SK-N-SH treated with all-trans-retinoic acid at 6 μM for 48 hours (cell line): ENCODE results near the gene DHRS1.

Experiments used
- ATAC-seq: fragments of 200-7000 bp; cut with Tn5 transposase; 3 replicates; pipeline ENCODE4 v1.9.1; 2020; ENCODE audit warnings: mild to moderate bottlenecking, moderate library complexity
- ARNTL ChIP-seq: fragments of 450-650 bp; formaldehyde crosslinking; IDR thresholded peaks from 2 replicates; pipeline ENCODE4 v1.5.0; 2020; ENCODE audit warnings: low read depth, mild to moderate bottlenecking, moderate library complexity, borderline replicate concordance
- CSDC2 ChIP-seq: fragments of 250-450 bp; sonication (Bioruptor Pico); IDR thresholded peaks from 2 replicates; pipeline ENCODE4 v1.5.0; 2020; ENCODE audit warnings: mild to moderate bottlenecking, moderate library complexity
- ESRRG ChIP-seq: fragments of 250-450 bp; sonication (Bioruptor Pico); IDR thresholded peaks from 2 replicates; pipeline ENCODE4 v1.6.1; 2021; ENCODE audit warnings: mild to moderate bottlenecking
- GLIS3 ChIP-seq: fragments of 250-450 bp; sonication (Bioruptor Pico); IDR thresholded peaks from 2 replicates; pipeline ENCODE4 v1.5.0; 2020; ENCODE audit warnings: mild to moderate bottlenecking, moderate library complexity
- ISL1 ChIP-seq: fragments of 250-450 bp; sonication (Bioruptor Pico); IDR thresholded peaks from 2 replicates; pipeline ENCODE4 v2.1.2; 2022; ENCODE audit warnings: mild to moderate bottlenecking, moderate library complexity
- OSR1 ChIP-seq: fragments of 250-450 bp; sonication (Bioruptor Pico); IDR thresholded peaks from 2 replicates; pipeline ENCODE4 v1.8.0; 2022; ENCODE audit warnings: moderate library complexity, mild to moderate bottlenecking, inconsistent platforms
- PATZ1 ChIP-seq: fragments of 250-450 bp; sonication (Bioruptor Pico); IDR thresholded peaks from 2 replicates; pipeline ENCODE4 v1.8.0; 2020; ENCODE audit warnings: mild to moderate bottlenecking, moderate library complexity, borderline replicate concordance
- PPARA ChIP-seq: fragments of 250-450 bp; sonication (Bioruptor Pico); IDR thresholded peaks from 2 replicates; pipeline ENCODE4 v1.5.0; 2020; ENCODE audit warnings: mild to moderate bottlenecking, borderline replicate concordance
- RARB ChIP-seq: fragments of 250-450 bp; sonication (Bioruptor Pico); IDR thresholded peaks from 2 replicates; pipeline ENCODE4 v1.8.0; 2021; ENCODE audit warnings: mild to moderate bottlenecking, moderate library complexity
- SNAI2 ChIP-seq: fragments of 250-450 bp; sonication (Bioruptor Pico); IDR thresholded peaks from 2 replicates; pipeline ENCODE4 v1.5.0; 2020; ENCODE audit warnings: mild to moderate bottlenecking, moderate library complexity
- TCF4 ChIP-seq: fragments of 250-450 bp; sonication (Bioruptor Pico); IDR thresholded peaks from 2 replicates; pipeline ENCODE4 v1.8.0; 2021; ENCODE audit warnings: mild to moderate bottlenecking, moderate library complexity, borderline replicate concordance
- TOX ChIP-seq: fragments of 250-450 bp; sonication (Bioruptor Pico); IDR thresholded peaks from 2 replicates; pipeline ENCODE4 v1.8.0; 2021; ENCODE audit warnings: mild to moderate bottlenecking, moderate library complexity, borderline replicate concordance
- TSHZ2 ChIP-seq: fragments of 250-450 bp; sonication (Bioruptor Pico); IDR thresholded peaks from 2 replicates; pipeline ENCODE4 v1.5.0; 2020; ENCODE audit warnings: mild to moderate bottlenecking, moderate library complexity
- ZC3H10 ChIP-seq: fragments of 250-450 bp; sonication (Bioruptor Pico); IDR thresholded peaks from 2 replicates; pipeline ENCODE4 v1.5.1; 2021; ENCODE audit warnings: mild to moderate bottlenecking, moderate library complexity
- ZFP3 ChIP-seq: fragments of 250-450 bp; sonication (Bioruptor Pico); IDR thresholded peaks from 2 replicates; pipeline ENCODE4 v1.5.0; 2020; ENCODE audit warnings: mild to moderate bottlenecking, moderate library complexity
- ZFP30 ChIP-seq: fragments of 450-650 bp; formaldehyde crosslinking; IDR thresholded peaks from 2 replicates; pipeline ENCODE4 v1.5.0; 2022; ENCODE audit warnings: mild to moderate bottlenecking, moderate library complexity
- ZNF565 ChIP-seq: fragments of 450-650 bp; formaldehyde crosslinking; conservative IDR thresholded peaks from 2 replicates; pipeline ENCODE4 v1.5.0; 2020; ENCODE audit warnings: low read depth, mild to moderate bottlenecking, moderate library complexity
- ZNF70 ChIP-seq: fragments of 450-650 bp; formaldehyde crosslinking; IDR thresholded peaks from 2 replicates; pipeline ENCODE4 v1.5.0; 2020; ENCODE audit warnings: mild to moderate bottlenecking, moderate library complexity
- TF ChIP-seq, protein P1 (sequence below): fragments of 250-450 bp; sonication (Bioruptor Pico); IDR thresholded peaks from 2 replicates; pipeline ENCODE4 v1.5.1; 2021; ENCODE audit warnings: mild to moderate bottlenecking, moderate library complexity

The DHRS1 gene

DNA sequence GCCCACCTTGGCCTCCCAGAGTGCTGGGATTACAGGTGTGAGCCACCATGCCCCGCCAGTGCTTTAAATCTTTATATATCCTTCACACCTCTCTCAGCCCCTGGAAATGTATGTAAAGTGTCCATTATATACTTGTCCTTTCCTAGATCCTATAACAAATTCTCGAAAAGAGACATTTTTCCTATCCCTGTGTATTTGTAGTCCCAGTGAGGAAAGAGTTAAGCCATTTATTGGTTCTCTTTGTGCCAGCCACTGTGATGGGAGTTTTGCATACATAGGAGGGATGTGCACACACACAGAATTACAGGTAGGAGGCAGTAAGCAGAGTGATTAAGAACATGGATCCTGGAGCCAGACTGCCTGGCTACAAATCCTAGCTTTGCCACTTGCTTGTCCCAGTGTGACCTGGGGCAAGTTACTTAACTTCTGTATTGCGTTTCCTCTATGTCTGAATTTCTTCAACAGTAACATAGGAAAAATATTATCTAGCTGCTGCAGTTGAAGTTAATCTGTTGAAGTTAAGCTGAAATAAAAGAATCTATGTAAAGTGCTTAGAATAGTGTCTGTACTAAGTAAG, 26.1 kb downstream of the DHRS1 start:
- TF ChIP-seq ZFP30: no peak
- ATAC-seq: no peak

- no peak for ATAC-seq
These were observed 27.1 kb downstream of the DHRS1 start for GRCh38 chr14:24272467-24272866.

GRCh38 chr14:24271834-24272263, 27.7 kb downstream of the DHRS1 start:
- ATAC-seq: no peak
- no peak for TF ChIP-seq OSR1 (CRISPR knock-in tag)
- TF ChIP-seq ZC3H10 (CRISPR knock-in tag): no peak
- TF ChIP-seq GLIS3 (CRISPR knock-in tag): no peak
- no peak for TF ChIP-seq ARNTL (CRISPR knock-in tag)
- TF ChIP-seq RARB (CRISPR knock-in tag): no peak
- no peak for TF ChIP-seq ESRRG
- no peak for TF ChIP-seq PPARA (CRISPR knock-in tag)
- no peak for TF ChIP-seq TCF4
- TF ChIP-seq SNAI2 (CRISPR knock-in tag): no peak
- no peak for TF ChIP-seq PATZ1 (CRISPR knock-in tag)
- no peak for TF ChIP-seq ISL1 (CRISPR knock-in tag)
- no peak for TF ChIP-seq TOX (CRISPR knock-in tag)
- TF ChIP-seq CSDC2 (CRISPR knock-in tag): no peak
- no peak for TF ChIP-seq TSHZ2 (CRISPR knock-in tag)
- TF ChIP-seq, protein P1, sequence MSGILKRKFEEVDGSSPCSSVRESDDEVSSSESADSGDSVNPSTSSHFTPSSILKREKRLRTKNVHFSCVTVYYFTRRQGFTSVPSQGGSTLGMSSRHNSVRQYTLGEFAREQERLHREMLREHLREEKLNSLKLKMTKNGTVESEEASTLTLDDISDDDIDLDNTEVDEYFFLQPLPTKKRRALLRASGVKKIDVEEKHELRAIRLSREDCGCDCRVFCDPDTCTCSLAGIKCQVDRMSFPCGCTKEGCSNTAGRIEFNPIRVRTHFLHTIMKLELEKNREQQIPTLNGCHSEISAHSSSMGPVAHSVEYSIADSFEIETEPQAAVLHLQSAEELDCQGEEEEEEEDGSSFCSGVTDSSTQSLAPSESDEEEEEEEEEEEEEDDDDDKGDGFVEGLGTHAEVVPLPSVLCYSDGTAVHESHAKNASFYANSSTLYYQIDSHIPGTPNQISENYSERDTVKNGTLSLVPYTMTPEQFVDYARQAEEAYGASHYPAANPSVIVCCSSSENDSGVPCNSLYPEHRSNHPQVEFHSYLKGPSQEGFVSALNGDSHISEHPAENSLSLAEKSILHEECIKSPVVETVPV: no peak
- TF ChIP-seq ZFP30: no peak

More at GRCh38 chr14:24272467-24272866, 27.1 kb downstream of the DHRS1 start:
- TF ChIP-seq ZFP30 (no peak), TOX (CRISPR knock-in tag) (no peak), ZNF70 (CRISPR knock-in tag) (no peak), ZNF565 (no peak), TCF4 (no peak)

DNA sequence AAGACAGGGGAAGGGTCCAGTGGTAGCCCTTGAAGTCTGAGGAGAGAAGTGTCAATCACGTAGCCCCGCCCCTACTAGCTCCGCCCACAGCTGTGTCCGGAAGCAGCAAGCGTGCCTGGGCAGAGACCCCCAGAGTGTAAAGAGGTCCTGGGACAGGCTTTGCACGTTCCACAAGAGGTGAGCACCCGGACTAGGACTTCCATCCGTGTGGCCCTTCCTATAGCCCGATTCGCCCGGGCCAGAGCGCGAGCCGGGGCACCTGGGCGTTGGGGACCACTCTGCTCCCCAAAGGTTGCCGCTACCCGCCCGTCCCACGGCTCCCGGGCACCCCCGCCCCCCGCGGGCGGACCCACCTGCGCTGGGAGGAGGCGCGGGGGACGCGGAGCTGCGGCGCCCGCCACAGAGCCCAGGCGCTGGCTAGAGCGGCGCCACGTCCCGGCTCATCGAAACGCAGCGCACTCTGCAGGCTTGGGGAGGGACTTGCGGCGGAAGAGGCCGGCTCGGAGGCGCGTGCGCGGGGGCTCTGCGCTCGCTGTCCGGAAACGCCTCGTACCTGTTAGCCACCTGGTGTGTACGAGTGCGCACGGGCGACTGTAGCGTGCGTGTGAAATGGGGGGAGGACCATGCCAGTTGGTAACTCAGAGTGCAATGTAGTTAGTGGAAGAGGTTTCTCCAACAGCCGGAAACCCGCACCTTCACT, 28.3 kb downstream of the DHRS1 start, which contains the start of gene RABGGTA:
RABGGTA (minus strand) TSS at position 464 of the 700 bp plus-strand sequence. CDS start 482 bp downstream, outside the sequence.
- TF ChIP-seq RARB (CRISPR knock-in tag) (no peak), TSHZ2 (CRISPR knock-in tag) (0 out of 2 replicates have a peak, but pooled peaks have one; percentile 3), ZFP3 (CRISPR knock-in tag) (0 out of 2 replicates have a peak, but pooled peaks have one; percentile 34)
- ATAC-seq: peak; percentile 99
